ENCODE data around the gene EPB41L4B. TPM values are rescaled to one million over a fixed set of nuclear protein-coding genes. Genes with fewer than 3 reads are reported as not detected.

Gene EPB41L4B
- total and polyA plus RNA-seq, 2 of the 13 experiments (the other 11 are each of a cell fraction or from before 2014, with no cell fraction given): 17.6 to 22.1 TPM

DNA sequence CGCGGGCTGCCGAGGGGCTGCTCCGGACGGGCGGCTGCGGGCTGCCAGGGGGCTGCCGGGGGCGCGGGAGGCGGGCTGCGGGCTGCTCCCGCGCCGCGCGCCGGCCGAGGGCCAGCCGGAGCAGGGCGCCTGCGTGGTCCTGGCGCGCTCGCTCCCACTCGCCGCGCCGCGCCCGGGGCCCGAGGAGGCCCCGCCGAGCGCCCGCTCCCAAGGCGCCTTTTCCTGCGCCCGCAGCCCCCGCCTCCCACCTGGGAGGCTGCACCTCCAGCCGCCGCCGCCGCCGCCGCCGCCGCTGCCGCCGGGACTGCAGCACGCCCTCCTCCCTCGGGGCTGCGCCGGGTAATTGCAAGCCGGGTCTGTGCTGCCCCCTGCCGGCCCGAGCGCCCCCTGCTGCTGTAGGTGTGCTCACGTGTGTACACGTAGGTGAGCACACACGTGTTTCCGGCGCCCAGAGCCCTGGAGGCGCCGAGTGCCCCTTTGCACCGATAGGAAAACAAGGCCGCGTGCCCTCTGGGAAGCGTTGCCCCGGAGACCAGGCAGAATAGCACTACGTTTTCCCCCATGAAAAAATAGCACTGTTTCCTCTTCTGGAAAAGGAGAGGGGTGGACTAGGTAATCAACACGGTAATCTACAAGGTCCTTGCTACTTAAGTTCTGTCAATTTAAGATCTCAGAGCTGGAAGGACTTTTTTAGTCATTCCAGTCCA, at the start of gene EPB41L4B (continued):
- TF ChIP-seq ZNF800 (CRISPR knock-in tag; IDR thresholded peaks at IDR 0.05) (peak; percentile 58; the same call in 1 of the 2 replicates), MXD4 (CRISPR knock-in tag; IDR thresholded peaks at IDR 0.05) (peak; percentile 98), SALL1 (CRISPR knock-in tag; IDR thresholded peaks at IDR 0.05) (peak; percentile 97), ARNT (IDR thresholded peaks at IDR 0.05) (no peak), FOXM1 (CRISPR knock-in tag; IDR thresholded peaks at IDR 0.05) (no peak), CREM (IDR thresholded peaks at IDR 0.05) (peak; percentile 76), CREM (CRISPR knock-in tag; IDR thresholded peaks at IDR 0.05) (peak; percentile 40; the same call in 1 of the 2 replicates), SMAD1 (CRISPR knock-in tag; IDR thresholded peaks at IDR 0.05; ENCODE audit: borderline replicate concordance, low read depth) (peak; percentile 84; the same call in 1 of the 2 replicates), FLYWCH1 (CRISPR knock-in tag; IDR thresholded peaks at IDR 0.05) (no peak), ZNF552 (CRISPR knock-in tag; IDR thresholded peaks at IDR 0.05; ENCODE audit: borderline replicate concordance) (peak; percentile 88; the same call in 1 of the 2 replicates), DNMT3B (CRISPR knock-in tag; conservative IDR thresholded peaks at IDR 0.05) (peak; percentile 90), ATF6 (CRISPR knock-in tag; conservative IDR thresholded peaks at IDR 0.05) (0 out of 2 replicates have a peak, but pooled peaks have one; percentile 26), E2F2 (CRISPR knock-in tag; IDR thresholded peaks at IDR 0.05; ENCODE audit: borderline replicate concordance) (no peak), MTA1 (CRISPR knock-in tag; IDR thresholded peaks at IDR 0.05; ENCODE audit: borderline replicate concordance) (peak; percentile 82; the same call in 1 of the 2 replicates), MXI1 (IDR thresholded peaks at IDR 0.05; ENCODE audit: borderline replicate concordance, low read depth, low read length) (peak; percentile 99), NFE2L2 (IDR thresholded peaks at IDR 0.05; ENCODE audit: low read length) (no peak)
- TF ChIP-seq, protein P1, sequence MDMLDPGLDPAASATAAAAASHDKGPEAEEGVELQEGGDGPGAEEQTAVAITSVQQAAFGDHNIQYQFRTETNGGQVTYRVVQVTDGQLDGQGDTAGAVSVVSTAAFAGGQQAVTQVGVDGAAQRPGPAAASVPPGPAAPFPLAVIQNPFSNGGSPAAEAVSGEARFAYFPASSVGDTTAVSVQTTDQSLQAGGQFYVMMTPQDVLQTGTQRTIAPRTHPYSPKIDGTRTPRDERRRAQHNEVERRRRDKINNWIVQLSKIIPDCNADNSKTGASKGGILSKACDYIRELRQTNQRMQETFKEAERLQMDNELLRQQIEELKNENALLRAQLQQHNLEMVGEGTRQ (IDR thresholded peaks at IDR 0.05; ENCODE audit: low read depth, low read length): peak; percentile 66
- TF ChIP-seq, protein P1 (CRISPR knock-in tag; IDR thresholded peaks at IDR 0.05; ENCODE audit: borderline replicate concordance): peak; percentile 65; the same call in 1 of the 2 replicates
- TF ChIP-seq, protein P2, sequence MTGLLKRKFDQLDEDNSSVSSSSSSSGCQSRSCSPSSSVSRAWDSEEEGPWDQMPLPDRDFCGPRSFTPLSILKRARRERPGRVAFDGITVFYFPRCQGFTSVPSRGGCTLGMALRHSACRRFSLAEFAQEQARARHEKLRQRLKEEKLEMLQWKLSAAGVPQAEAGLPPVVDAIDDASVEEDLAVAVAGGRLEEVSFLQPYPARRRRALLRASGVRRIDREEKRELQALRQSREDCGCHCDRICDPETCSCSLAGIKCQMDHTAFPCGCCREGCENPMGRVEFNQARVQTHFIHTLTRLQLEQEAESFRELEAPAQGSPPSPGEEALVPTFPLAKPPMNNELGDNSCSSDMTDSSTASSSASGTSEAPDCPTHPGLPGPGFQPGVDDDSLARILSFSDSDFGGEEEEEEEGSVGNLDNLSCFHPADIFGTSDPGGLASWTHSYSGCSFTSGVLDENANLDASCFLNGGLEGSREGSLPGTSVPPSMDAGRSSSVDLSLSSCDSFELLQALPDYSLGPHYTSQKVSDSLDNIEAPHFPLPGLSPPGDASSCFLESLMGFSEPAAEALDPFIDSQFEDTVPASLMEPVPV (CRISPR knock-in tag; IDR thresholded peaks at IDR 0.05): peak; percentile 82

All from HepG2 (cell line).